GM19467 (cell line): ENCODE results near the gene TRPM2.
"Not testable (repeated sequence)": the region's sequence is repeated elsewhere in the genome, so short reads cannot be mapped to it uniquely, and the experiment has no call there.

Source experiments
- ATAC-seq: cut with Tn5 transposase; IDR thresholded peaks from one replicate; pipeline ENCODE4 v1.9.1; 2021; ENCODE audit warnings: mild to moderate bottlenecking, moderate library complexity; ENCODE audit not compliant: unreplicated experiment

Gene TRPM2

GRCh38 chr21:44391345-44392091 lies 38.1 kb downstream of the TRPM2 start:
- ATAC-seq = no peak

GRCh38 chr21:44392185-44392584 lies 38.8 kb downstream of the TRPM2 start:
- ATAC-seq = no peak

- ATAC-seq = no peak
Measured at GRCh38 chr21:44392916-44393315, 39.5 kb downstream of the TRPM2 start.

- no peak for ATAC-seq
Measured at GRCh38 chr21:44394733-44395132, 41.3 kb downstream of the TRPM2 start.

- ATAC-seq = no peak
Measured at GRCh38 chr21:44395260-44395659, 41.8 kb downstream of the TRPM2 start.

- not testable (repeated sequence) for ATAC-seq
Measured at GRCh38 chr21:44396803-44397202, 43.4 kb downstream of the TRPM2 start.

GRCh38 chr21:44397431-44398031 lies 44.1 kb downstream of the TRPM2 start:
- no peak for ATAC-seq

- no peak for ATAC-seq
Measured at GRCh38 chr21:44398499-44398898, 45.1 kb downstream of the TRPM2 start.

GRCh38 chr21:44399151-44399954 lies 45.9 kb downstream of the TRPM2 start:
- ATAC-seq = no peak

- ATAC-seq = no peak
Measured at GRCh38 chr21:44399955-44400790, 46.8 kb downstream of the TRPM2 start.

- no peak for ATAC-seq
Measured at GRCh38 chr21:44400791-44401385, 47.5 kb downstream of the TRPM2 start.

- no peak for ATAC-seq
Measured at GRCh38 chr21:44401386-44402160, 48.2 kb downstream of the TRPM2 start.

GRCh38 chr21:44402323-44403105 lies 49.1 kb downstream of the TRPM2 start:
- ATAC-seq = no peak

- no peak for ATAC-seq
Measured at GRCh38 chr21:44403106-44404020, 49.9 kb downstream of the TRPM2 start.

- not testable (repeated sequence) for ATAC-seq
Measured at GRCh38 chr21:44404482-44404881, 51.1 kb downstream of the TRPM2 start.

- ATAC-seq = no peak
Measured at GRCh38 chr21:44405091-44405947, 51.9 kb downstream of the TRPM2 start.
